Calu3 (cell line): ENCODE data around the gene WFDC2. TPM values are rescaled to one million over a fixed set of nuclear protein-coding genes. Genes with fewer than 3 reads are reported as not detected.

Source experiments
- BruUV-seq: library from RNA; stranded (reverse); fragments of 400-500 nt; replicated peaks from 2 replicates; lab custom pipeline; 2021; lab: Mats Ljungman, UMichigan
- CTCF ChIA-PET: fragments of 300-600 bp; sonication (Branson Sonifier 250); formaldehyde crosslinking; loops from one replicate; lab custom pipeline; 2022; ENCODE audit warnings: antibody characterized with exemption; lab: Charles Lee
- DNase-seq: peaks from one replicate; pipeline ENCODE4 v3.0.0; 2022
- H3K27ac Mint-ChIP-seq: one replicate; pipeline ENCODE4 v1.8.0; 2022; ENCODE audit warnings: mixed read lengths; ENCODE audit not compliant: unreplicated experiment
- H3K27me3 Mint-ChIP-seq: one replicate; pipeline ENCODE4 v1.8.0; 2022; ENCODE audit warnings: mixed read lengths; ENCODE audit not compliant: unreplicated experiment
- H3K36me3 Mint-ChIP-seq: one replicate; pipeline ENCODE4 v1.8.0; 2022; ENCODE audit warnings: mild to moderate bottlenecking, moderate library complexity, mixed read lengths; ENCODE audit not compliant: insufficient read depth, unreplicated experiment
- H3K4me1 Mint-ChIP-seq: one replicate; pipeline ENCODE4 v1.8.0; 2022; ENCODE audit warnings: mild to moderate bottlenecking, low read depth, mixed read lengths; ENCODE audit not compliant: unreplicated experiment
- H3K4me3 Mint-ChIP-seq: one replicate; pipeline ENCODE4 v1.8.0; 2022; ENCODE audit warnings: mild to moderate bottlenecking, low read depth, moderate library complexity, mixed read lengths; ENCODE audit not compliant: unreplicated experiment
- H3K9me3 Mint-ChIP-seq: one replicate; pipeline ENCODE4 v1.8.0; 2022; ENCODE audit warnings: low read depth, mixed read lengths; ENCODE audit not compliant: unreplicated experiment
- intact Hi-C: fragments of 100-400 bp; cut with micrococcal nuclease; formaldehyde crosslinking; loops from one replicate; pipeline ENCODE4 v1.10.0; 2022; ENCODE audit not compliant: unreplicated experiment
- total RNA-seq: library from RNA; stranded (reverse); gene quantifications from 2 replicates; pipeline ENCODE4 v1.2.3, GENCODE V29; 2022
- TF ChIP-seq, protein P1 (sequence below): fragments of 200-600 bp; IDR thresholded peaks from one replicate; pipeline ENCODE4 v1.8.0; 2022; ENCODE audit warnings: antibody characterized with exemption; ENCODE audit not compliant: unreplicated experiment

Gene WFDC2
- total RNA-seq, 1 experiment from 2014 or later, result 295 TPM

DNA sequence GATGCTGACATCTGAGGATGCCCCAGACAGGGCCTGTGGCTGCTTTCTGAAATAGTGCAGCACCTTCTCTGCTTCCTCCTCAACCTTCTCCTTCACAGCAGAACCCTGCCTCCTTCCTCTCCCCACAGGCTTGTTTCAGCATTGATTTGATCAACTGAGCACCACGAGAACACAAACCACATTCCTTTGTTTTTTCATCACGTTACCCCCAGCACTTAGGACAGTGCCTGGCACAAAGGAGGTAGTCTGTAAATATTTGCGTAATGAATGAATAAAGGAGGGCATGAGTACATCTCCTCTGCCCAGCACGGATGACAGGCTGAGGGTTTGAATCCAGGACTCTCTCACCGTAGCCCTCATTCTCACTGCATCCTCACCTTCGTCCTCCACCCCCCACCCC is 21.3 kb upstream of the WFDC2 start:
- DNase-seq, result peak; percentile 44
- no peak overlapping the region for H3K27ac Mint-ChIP-seq
- peaks cover 6% of the 10 kb centered on the region for H3K36me3 Mint-ChIP-seq
- H3K9me3 Mint-ChIP-seq, result no peaks in the 10 kb centered on the region
- H3K4me1 Mint-ChIP-seq, result peaks cover 50% of the 10 kb centered on the region
- CTCF ChIA-PET, result no interaction called here
- peaks cover 41% of the 10 kb centered on the region for H3K27me3 Mint-ChIP-seq
- TF ChIP-seq, protein P1, sequence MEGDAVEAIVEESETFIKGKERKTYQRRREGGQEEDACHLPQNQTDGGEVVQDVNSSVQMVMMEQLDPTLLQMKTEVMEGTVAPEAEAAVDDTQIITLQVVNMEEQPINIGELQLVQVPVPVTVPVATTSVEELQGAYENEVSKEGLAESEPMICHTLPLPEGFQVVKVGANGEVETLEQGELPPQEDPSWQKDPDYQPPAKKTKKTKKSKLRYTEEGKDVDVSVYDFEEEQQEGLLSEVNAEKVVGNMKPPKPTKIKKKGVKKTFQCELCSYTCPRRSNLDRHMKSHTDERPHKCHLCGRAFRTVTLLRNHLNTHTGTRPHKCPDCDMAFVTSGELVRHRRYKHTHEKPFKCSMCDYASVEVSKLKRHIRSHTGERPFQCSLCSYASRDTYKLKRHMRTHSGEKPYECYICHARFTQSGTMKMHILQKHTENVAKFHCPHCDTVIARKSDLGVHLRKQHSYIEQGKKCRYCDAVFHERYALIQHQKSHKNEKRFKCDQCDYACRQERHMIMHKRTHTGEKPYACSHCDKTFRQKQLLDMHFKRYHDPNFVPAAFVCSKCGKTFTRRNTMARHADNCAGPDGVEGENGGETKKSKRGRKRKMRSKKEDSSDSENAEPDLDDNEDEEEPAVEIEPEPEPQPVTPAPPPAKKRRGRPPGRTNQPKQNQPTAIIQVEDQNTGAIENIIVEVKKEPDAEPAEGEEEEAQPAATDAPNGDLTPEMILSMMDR, result no peak
- no peak overlapping the region for H3K4me3 Mint-ChIP-seq
- intact Hi-C loops, result no loop called here
- BruUV-seq, result no TSS peak

DNA sequence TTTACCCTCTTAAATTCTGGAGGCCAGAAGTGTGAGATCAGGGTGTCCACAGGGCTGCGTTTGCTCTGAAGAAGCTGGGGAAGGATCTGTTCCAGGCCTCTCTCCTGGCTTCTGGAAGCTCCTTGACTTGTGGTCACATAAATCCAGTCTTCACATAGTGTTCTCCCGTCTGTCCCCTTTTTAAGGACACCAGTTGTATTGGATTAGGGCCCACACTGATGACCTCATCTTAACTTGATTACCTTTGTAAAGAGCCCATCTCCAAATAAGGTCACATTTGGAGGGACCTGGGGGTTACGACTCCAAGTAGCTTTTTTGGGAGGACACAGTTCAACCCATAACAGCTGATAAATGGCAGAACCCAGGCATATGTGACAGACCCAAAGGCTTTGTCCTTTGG is 20.0 kb upstream of the WFDC2 start:
- H3K9me3 Mint-ChIP-seq, result no peaks in the 10 kb centered on the region
- no TSS peak for BruUV-seq
- intact Hi-C loops, result no loop called here
- H3K27me3 Mint-ChIP-seq, result peaks cover 53% of the 10 kb centered on the region
- CTCF ChIA-PET, result interaction anchor here (0.8 to 2.0 kb wide), 8 partner anchors 12 to 126 kb away, joined by 3 to 13 read pairs (median 8); partner anchors contain the start of genes SYS1 and WFDC2
- H3K36me3 Mint-ChIP-seq, result peaks cover 6% of the 10 kb centered on the region
- H3K4me3 Mint-ChIP-seq, result no peak overlapping the region
- no peak overlapping the region for H3K27ac Mint-ChIP-seq
- H3K4me1 Mint-ChIP-seq, result peaks cover 40% of the 10 kb centered on the region
- TF ChIP-seq, protein P1, result no peak
- DNase-seq, result no peak

DNA sequence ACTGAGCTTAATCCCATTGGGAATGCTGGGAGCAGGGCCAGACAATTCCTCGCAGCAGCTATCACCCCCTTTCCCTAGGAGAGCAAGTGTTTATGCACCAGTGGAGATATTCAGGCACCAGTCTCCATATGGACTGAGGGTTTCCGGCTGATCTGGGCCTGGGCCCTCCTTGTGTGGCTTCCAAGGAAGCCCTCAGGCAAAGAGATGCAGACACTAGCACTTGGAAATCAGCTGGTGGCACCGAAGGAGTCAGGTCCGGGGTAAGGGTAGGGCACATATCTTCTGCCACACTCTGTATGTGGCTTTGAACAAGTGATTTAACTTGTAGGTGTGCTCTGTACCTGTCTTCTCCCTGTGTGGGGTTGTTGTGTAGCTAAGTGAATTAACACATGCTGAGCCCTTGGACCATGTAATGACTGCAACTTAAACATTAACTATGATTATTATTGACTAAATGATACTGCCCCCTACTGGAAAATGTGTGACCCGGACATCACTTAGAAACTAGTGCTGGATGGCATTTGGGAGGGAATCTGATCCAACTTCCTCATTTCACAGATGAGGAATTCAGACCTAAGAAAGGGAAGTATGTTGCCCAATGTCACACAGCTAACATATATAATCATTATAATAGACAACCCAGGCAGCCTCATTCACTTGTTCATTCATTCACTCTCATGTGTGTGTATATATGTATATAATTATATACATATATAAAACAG is 19.3 kb upstream of the WFDC2 start:
- Mint-ChIP-seq H3K4me3 (no peak overlapping the region), H3K27me3 (peaks cover 48% of the 10 kb centered on the region), H3K9me3 (no peaks in the 10 kb centered on the region), H3K27ac (no peak overlapping the region), H3K4me1 (peaks cover 33% of the 10 kb centered on the region), H3K36me3 (peaks cover 6% of the 10 kb centered on the region)
- no TSS peak for BruUV-seq
- DNase-seq, result peak; percentile 41
- TF ChIP-seq, protein P1, result peak; percentile 88
- intact Hi-C loops, result loop anchor here (5.0 to 10.0 kb wide), 2 partner anchors 175 to 322 kb away; partner anchors contain the start of gene WFDC10A
- CTCF ChIA-PET, result interaction anchor here (0.5 to 2.0 kb wide), 12 partner anchors 13 to 321 kb away, joined by 3 to 13 read pairs (median 4); partner anchors contain the start of genes SYS1 and WFDC2

DNA sequence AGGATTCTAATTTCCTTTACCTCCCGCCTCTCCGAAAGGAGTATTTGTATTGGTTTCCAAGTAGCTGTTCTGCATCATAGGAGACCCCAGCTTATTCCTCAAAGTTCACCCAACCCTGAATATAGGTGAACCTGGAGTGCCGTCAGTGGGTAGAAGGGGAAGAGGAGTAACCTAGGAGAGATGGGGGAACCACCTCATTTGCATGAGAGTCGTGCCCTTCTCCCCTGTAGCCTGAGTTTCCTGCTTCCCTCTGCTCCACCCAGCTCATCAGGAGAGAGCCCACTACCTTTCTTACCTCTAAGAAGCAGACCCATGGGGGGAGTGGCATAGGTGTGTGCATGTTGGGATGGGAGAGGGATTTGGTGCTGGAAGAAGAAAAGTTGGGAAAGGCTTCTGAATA is 17.3 kb upstream of the WFDC2 start:
- CTCF ChIA-PET, result interaction anchor here (1.2 to 2.1 kb wide), 5 partner anchors 18 to 158 kb away, joined by 3 to 8 read pairs (median 5); partner anchors contain the start of gene WFDC2
- intact Hi-C loops, result loop anchor here (5.0 to 10.0 kb wide), 2 partner anchors 173 to 320 kb away; partner anchors contain the start of gene WFDC10A
- H3K4me3 Mint-ChIP-seq, result no peak overlapping the region
- no peaks in the 10 kb centered on the region for H3K9me3 Mint-ChIP-seq
- H3K36me3 Mint-ChIP-seq, result peaks cover 5% of the 10 kb centered on the region
- no peak overlapping the region for H3K27ac Mint-ChIP-seq
- DNase-seq, result peak; percentile 44
- TF ChIP-seq, protein P1, result no peak
- peaks cover 38% of the 10 kb centered on the region for H3K27me3 Mint-ChIP-seq
- H3K4me1 Mint-ChIP-seq, result peaks cover 25% of the 10 kb centered on the region
- no TSS peak for BruUV-seq
